HG03196 (cell line): Measurements from ENCODE around the gene NPDC1.

Experiments
- ATAC-seq: cut with Tn5 transposase; IDR thresholded peaks from one replicate; pipeline ENCODE4 v1.9.1; 2021; ENCODE audit not compliant: unreplicated experiment

Gene NPDC1

GRCh38 chr9:137057545-137057944 lies 11.6 kb upstream of the NPDC1 start:
- ATAC-seq: no peak

- ATAC-seq: no peak
Measured at GRCh38 chr9:137056739-137057415, 10.9 kb upstream of the NPDC1 start.

- ATAC-seq: no peak
Measured at GRCh38 chr9:137055385-137056364, 9.7 kb upstream of the NPDC1 start.

DNA sequence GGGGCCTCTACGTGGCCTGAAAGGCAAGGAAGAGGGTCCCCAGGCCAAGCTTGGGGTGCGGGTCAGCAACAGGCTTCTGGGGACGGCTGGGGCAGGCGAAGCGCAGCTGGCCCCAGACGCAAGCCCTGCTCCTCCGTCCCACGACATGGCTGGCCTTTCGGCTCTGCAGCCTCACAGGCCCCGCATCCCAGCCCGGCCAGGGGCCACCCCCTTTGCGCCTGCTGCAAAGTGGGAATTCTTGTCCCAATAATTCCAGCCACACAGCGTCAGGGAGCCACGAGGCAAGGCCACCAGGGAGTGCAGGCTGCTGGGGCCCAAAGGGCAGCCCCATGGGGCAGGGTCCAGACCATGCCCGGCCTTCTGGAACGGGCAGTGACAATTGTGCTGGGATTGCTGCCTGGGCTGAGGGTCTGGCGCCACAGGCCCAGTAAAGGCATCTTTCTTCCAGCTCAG lies 9.0 kb upstream of the NPDC1 start:
- no peak for ATAC-seq

GRCh38 chr9:137053944-137054931 lies 8.3 kb upstream of the NPDC1 start, which contains the start of gene ENTPD2:
Gene ENTPD2 (minus strand): TSS chr9:137054061. CDS start chr9:137053997, 64 bp downstream.
- ATAC-seq: no peak

DNA sequence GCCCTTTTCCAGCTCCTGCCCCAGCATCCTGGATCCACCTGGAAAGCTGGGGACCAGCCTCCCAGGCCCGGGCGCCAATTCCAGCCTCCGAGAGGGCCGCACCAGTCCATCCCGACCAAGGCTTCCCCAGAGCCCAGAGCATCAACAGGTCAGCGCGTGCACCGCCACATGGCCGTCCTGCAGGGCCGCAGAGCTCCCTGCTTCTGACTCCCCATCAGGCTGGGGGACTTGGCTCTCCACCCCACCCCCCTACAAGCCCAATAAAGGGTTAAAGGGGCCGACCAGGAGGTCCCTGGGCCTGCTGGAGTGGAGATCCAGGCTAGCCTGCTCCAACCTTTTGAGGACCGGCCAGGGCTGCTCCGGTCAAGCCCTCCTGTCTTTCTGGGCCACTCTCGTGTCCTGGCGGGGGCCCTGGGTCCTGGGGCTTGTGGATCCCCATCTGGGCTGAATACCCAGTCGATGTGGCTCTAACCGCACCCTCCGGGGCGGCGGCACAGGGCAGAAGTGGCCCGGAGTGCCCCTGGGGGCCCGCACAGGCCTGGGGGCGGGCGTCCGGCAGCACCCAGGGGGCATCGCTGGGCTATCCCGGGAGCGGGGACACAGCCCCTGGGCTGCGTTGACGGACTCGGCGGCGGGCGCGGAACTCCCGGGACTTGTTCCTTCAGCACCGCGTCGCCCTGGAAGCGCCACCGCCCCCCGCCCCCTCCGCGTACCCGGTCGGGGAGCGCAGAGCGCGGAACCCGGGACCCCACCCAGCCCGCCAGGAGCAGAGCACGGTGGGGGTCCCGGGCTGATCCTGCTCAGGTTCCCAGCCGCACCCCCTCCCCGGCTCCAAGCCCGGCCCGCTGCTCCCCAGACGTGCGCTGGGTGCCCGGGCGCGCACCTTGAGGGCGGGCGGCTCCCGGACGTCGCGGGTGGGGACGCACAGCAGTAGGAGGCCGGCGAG lies 7.3 kb upstream of the NPDC1 start:
- ATAC-seq: no peak

GRCh38 chr9:137052293-137052692 lies 6.3 kb upstream of the NPDC1 start:
- no peak for ATAC-seq

DNA sequence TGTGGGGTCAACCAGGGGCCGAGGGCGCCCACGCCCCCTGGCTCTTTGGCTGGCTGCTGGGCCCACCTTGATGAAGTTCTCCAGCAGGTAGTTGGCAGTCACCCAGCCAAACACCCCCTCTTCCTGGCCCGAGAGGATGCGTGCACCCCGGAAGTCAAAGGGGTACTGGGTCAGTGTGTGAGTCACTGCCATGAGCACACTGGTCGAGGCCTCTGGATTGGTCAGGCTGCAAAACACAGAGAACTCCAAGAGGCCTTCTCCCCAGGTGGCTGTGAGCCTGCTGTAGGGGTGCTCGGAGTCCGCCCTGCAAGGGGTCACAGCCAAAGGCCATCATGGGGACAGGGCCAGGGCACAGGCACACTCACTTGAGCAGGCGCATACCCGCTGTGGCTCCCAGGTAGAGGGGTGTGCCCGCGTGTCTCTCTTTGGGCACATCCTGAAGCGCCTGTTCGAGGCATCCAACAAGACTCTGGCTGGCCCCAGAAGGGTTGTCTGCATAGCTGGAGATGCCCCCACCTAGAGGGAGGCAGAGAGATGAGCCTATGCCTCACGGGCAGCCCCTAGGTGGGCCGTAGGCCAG lies 5.3 kb upstream of the NPDC1 start:
- no peak for ATAC-seq

- no peak for ATAC-seq
Measured at GRCh38 chr9:137050570-137050969, 4.6 kb upstream of the NPDC1 start.

DNA sequence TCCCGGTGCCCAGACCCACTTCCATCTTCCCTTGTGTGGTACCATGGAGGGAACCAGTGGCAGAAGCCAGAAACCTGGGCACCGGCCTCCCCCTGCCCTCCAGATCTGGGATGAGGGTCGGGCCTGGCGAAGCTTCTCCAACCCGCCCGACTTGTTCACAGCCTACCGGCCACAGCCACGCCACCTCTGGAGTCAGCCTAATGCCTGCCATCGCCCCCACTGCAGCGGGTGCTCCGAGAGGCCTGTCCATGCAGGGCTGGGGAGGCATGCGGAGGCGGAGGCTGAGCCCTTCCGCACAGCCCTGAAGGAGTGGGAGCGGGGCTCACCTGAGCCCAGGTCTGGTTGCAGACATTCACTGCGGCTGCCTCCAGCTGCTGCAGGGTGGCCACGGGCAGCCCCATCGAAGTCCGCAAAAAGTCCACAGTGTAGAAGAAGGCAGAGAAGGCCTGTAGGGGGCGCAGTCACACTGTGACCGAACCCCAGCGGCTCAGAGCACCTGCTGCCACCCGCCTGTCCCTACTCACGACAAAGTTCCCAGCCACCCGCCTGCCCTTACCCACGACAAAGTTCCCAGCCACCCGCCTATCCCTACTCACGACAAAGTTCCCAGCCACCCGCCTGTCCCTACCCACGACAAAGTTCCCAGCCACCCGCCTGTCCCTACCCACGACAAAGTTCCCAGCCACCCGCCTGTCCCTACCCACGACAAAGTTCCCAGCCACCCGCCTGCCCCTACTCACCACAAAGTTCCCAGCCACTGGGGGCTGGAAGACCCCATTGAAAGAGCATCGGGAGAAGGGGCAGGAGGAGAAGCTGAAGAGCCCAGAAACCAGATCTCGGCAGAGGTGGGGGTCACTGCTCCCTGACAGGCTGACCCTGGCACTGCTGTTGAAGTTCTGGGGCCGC lies 3.8 kb upstream of the NPDC1 start:
- no peak for ATAC-seq

DNA sequence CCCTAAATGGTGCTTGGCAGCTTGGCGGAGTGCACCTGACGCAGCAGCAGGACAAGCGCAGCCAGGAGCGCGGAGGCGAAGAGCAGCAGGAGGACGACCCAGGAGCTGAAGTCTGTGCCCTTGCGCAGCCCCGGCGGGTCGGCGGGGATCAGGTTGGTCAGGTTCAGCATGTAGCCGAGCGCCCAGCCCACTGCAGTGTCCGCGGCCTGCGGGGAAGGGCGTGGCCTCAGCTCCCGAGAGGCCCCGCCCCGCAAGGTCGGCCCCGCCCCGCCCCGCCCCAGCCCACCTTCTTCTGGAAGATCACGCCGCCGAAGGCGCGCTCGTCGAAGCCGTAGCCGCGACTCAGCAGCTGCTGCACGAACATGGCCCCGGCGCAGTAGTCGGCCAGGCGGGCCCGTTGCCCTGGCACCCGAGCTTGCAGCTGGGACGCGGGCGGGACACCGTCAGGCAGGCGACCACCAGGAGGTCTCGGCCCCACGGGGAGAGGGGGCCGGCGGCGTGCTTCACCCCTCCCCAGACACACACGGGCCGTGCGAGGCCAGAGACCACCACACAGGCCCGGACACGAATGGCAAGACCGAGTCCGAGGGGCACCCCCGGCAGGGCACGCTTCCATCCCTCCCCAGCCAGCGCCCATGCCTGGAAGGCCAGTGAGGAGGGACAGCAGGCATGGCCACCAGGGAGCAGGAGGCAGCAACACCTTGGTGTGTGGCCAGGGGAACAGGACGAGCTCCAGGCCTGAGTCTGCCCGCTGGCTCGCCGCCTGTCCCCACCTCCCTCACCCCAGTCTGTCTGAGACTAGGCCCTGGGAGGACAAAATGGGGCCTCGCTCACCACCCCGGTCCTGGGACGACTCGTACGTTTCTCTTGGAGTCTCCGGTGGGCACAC lies 2.9 kb upstream of the NPDC1 start:
- ATAC-seq: no peak

DNA sequence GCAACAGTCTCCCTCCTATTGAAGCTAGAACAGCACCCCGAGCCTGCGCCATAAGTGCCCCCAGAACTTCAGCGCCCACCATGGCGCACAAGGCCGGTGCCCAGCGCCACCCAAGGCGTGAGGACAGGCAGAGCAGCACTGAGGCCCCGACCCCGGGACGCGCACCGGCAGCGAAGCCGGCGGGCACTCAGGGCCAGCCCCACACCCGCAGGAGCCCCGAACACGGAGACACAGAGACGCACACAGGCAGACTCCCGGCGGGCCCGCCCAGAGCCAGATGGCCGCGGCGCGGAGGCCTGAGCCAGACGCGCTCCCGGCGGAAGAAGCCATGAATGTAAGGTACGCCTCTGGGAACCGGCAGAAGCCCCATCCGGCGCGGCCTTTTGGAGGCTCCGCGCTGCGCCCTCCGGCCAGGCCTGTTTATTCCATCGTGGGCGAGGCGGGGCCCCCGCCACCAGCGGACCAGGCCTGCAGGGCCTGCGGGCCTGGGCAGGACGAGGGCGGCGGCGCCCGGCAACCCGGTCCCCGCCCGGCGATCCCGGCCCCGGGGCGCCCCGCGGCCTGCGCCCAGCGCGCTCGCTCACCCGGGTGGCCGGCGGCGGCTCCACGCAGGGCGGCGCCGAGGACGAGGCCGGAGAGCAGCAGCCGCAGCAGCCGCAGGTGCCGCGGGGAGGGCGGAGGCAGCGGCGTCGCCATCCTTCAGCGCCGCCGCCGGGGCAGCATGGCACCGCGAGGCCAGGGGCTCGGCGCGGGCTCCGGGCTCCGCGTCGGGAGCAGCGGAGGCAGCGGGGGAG lies 486 bp downstream of the NPDC1 start:
- ATAC-seq: no peak

DNA sequence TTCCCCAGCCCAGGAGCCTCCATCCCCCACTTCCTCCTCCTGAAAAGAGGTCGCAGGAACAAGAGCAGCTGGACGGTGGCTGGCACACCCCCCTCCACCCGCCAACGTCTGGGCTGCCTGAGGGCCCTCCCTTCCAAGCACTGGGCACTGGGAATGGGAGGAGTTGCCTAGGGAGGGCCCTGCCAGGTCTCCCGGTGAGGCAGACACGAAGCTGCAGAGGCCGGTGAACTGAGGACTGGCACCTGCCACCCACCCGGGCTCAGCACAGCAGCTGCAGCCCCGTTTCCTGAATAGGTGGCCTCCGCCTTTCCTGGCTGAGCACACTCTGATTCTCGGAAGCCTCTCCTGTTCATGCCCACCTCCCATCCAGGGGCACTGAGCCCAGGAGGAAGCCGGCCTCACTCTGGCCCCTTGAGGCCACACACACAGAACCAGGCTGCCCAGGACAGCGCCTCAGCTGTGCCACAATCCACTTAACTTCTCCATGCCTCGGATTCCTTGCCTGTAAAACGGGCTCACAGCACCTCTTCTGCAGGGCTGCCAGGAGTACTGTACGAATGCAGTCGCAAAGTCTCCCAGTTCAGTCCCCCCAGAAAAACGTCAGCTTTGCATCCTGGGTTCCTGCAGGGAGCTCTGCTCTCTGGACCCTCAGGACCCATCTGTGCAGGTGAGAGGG lies 1.3 kb downstream of the NPDC1 start:
- no peak for ATAC-seq

- ATAC-seq: no peak
Measured at GRCh38 chr9:137044037-137044436, 1.9 kb downstream of the NPDC1 start.

DNA sequence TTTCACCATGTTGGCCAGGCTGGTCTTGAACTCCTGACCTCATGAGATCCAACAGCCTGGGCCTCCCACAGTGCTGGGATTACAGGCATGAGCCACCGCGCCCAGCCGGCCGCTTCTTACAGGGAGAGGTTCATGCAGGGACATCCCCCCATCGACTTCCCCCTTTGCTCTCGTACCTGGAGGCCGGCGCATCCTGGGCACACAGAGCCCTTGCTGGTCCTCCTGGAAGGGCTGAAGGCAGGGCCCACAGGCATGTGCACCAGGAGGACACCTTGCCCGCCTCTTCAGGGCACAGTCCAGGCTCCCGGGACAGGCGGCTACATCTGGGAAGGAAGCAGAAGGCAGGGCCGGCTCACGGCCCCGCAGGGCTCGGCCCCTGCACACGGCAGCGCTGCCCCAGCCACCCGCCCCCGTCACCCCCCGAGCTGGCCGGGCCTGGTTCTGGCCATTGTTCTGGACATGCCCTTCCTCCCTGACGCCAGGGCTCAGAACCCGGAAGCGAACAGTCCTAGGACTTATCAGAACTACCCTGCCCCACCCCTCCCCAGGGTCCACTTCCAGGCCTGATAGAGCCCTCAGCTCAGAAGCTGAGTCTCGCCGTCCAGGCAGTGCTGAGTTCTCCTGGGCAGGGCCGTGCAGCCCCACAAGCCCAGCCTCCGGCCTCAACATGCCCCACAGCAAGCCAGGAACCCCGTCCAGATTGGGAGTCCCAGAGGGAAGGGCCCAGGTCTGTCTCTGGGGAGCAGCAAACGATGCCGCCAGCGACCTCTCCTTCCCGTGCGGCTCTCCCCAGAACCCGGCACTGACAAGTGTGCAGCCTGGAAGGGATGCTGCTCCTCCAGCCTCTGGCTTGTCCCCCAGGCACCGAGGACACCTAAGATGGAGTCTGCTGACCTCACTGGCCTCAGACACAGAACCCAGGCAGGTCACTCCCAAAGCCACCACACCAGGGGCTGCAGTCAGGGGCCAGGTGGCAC lies 2.9 kb downstream of the NPDC1 start:
- no peak for ATAC-seq
